Suprapubic skin (tissue), 4 donors: ENCODE data around the gene RHCE.

Experiments used
- CTCF ChIP-seq, 2 donors: fragments of 200-600 bp in 1 of 2; fragments of 450-650 bp in 1 of 2; sonication (generic) in 1 of 2; IDR thresholded peaks; one replicate each; pipeline ENCODE4 v1.5.1; 2016 to 2019; ENCODE audit warnings: antibody characterized with exemption in 2 of 2, mild to moderate bottlenecking in 1 of 2, moderate library complexity in 1 of 2
- POLR2A ChIP-seq, 2 donors: fragments of 450-650 bp; IDR thresholded peaks; one replicate each; pipeline ENCODE4 v1.6.1; 2017; ENCODE audit warnings: antibody characterized with exemption in 2 of 2, mild to moderate bottlenecking in 2 of 2, moderate library complexity in 2 of 2
- POLR2AphosphoS5 ChIP-seq, 3 donors: sonication (generic); formaldehyde crosslinking; IDR thresholded peaks; one replicate each; pipeline ENCODE4 v1.6.1; 2017; ENCODE audit warnings: antibody characterized with exemption in 3 of 3

GRCh38 chr1:25442178-25442577 lies 21.6 kb upstream of the RHCE start:
- TF ChIP-seq CTCF (IDR thresholded peaks at IDR 0.05) (no peak), POLR2AphosphoS5 (IDR thresholded peaks at IDR 0.05) (no peak), POLR2A (IDR thresholded peaks at IDR 0.05) (no peak)
